H9 (cell line): Measurements from ENCODE around the gene UROS. TPM values are rescaled to one million over a fixed set of nuclear protein-coding genes. Genes with fewer than 3 reads are reported as not detected.

Source experiments
- DNase-seq: peaks from one replicate; pipeline ENCODE4 v3.0.0-alpha.2; 2017
- H2AFZ ChIP-seq: one replicate; pipeline ENCODE4 v1.6.1; 2013; ENCODE audit warnings: mild to moderate bottlenecking, low read length, control low read depth, moderate library complexity
- H2AK5ac ChIP-seq: 2 replicates; pipeline ENCODE4 v1.6.1; 2013; ENCODE audit warnings: low read length, control low read depth, mixed read lengths; ENCODE audit not compliant: insufficient read length
- H2BK120ac ChIP-seq: one replicate; pipeline ENCODE4 v1.6.1; 2013; ENCODE audit warnings: low read depth, mild to moderate bottlenecking, low read length, control low read depth, inconsistent platforms; ENCODE audit not compliant: poor library complexity, severe bottlenecking
- H2BK12ac ChIP-seq: 2 replicates; pipeline ENCODE4 v1.6.1; 2013; ENCODE audit warnings: low read length, control low read depth, mixed read lengths, low read depth; ENCODE audit not compliant: insufficient read length
- H2BK15ac ChIP-seq: 2 replicates; pipeline ENCODE4 v1.6.1; 2013; ENCODE audit warnings: low read depth, low read length, control low read depth
- H2BK20ac ChIP-seq: one replicate; pipeline ENCODE4 v1.6.1; 2013; ENCODE audit warnings: low read depth, mild to moderate bottlenecking, low read length, control low read depth, inconsistent platforms; ENCODE audit not compliant: poor library complexity, severe bottlenecking
- H2BK5ac ChIP-seq: 2 replicates; pipeline ENCODE4 v1.6.1; 2013; ENCODE audit warnings: low read length, control low read depth, mixed read lengths; ENCODE audit not compliant: insufficient read length
- H3K14ac ChIP-seq: 2 replicates; pipeline ENCODE4 v1.6.1; 2013; ENCODE audit warnings: low read length, control low read depth; ENCODE audit not compliant: insufficient read depth
- H3K18ac ChIP-seq: 2 replicates; pipeline ENCODE4 v1.6.1; 2013; ENCODE audit warnings: low read depth, mild to moderate bottlenecking, mixed read lengths, low read length, control low read depth; ENCODE audit not compliant: insufficient read length
- H3K23ac ChIP-seq: 2 replicates; pipeline ENCODE4 v1.6.1; 2013; ENCODE audit warnings: low read length, control low read depth, mixed read lengths, low read depth; ENCODE audit not compliant: insufficient read length
- H3K23me2 ChIP-seq: 2 replicates; pipeline ENCODE4 v1.6.1; 2013; ENCODE audit warnings: low read depth, mild to moderate bottlenecking, mixed read lengths, low read length, control low read depth; ENCODE audit not compliant: insufficient read length, poor library complexity, severe bottlenecking
- H3K27ac ChIP-seq: 2 replicates; pipeline ENCODE4 v1.5.1; 2013; ENCODE audit warnings: low read length, control low read depth, mixed read lengths, low read depth; ENCODE audit not compliant: insufficient read length
- H3K27me3 ChIP-seq: 2 replicates; pipeline ENCODE4 v1.6.1; 2013; ENCODE audit warnings: low read length, control low read depth, inconsistent platforms; ENCODE audit not compliant: insufficient read depth
- H3K4ac ChIP-seq: 2 replicates; pipeline ENCODE4 v1.6.1; 2013; ENCODE audit warnings: low read depth, mild to moderate bottlenecking, control low read depth, inconsistent platforms, low read length, moderate library complexity
- H3K4me1 ChIP-seq: 2 replicates; pipeline ENCODE4 v1.6.1; 2013; ENCODE audit warnings: low read length, control low read depth, inconsistent platforms; ENCODE audit not compliant: insufficient read depth
- H3K4me2 ChIP-seq: 2 replicates; pipeline ENCODE4 v1.6.1; 2013; ENCODE audit warnings: low read length, control low read depth, mixed read lengths; ENCODE audit not compliant: insufficient read length, insufficient read depth
- H3K56ac ChIP-seq: 2 replicates; pipeline ENCODE4 v1.6.1; 2013; ENCODE audit warnings: low read depth, mild to moderate bottlenecking, mixed read lengths, low read length, control low read depth; ENCODE audit not compliant: insufficient read length
- H3K79me1 ChIP-seq: 2 replicates; pipeline ENCODE4 v1.6.1; 2013; ENCODE audit warnings: low read depth, mild to moderate bottlenecking, moderate library complexity, low read length, control low read depth, inconsistent platforms; ENCODE audit not compliant: insufficient read depth, poor library complexity, severe bottlenecking
- H3K79me2 ChIP-seq: 2 replicates; pipeline ENCODE4 v1.6.1; 2013; ENCODE audit warnings: low read length, control low read depth, inconsistent platforms; ENCODE audit not compliant: insufficient read depth
- H3K9ac ChIP-seq: 2 replicates; pipeline ENCODE4 v1.6.1; 2013; ENCODE audit warnings: low read length, control low read depth, mixed read lengths; ENCODE audit not compliant: insufficient read length; ENCODE audit errors: extremely low read depth
- H3K9me3 ChIP-seq: one replicate; pipeline ENCODE4 v1.6.1; 2013; ENCODE audit warnings: low read depth, low read length, inconsistent platforms; ENCODE audit not compliant: control insufficient read depth
- H3T11ph ChIP-seq: one replicate; pipeline ENCODE4 v1.6.1; 2013; ENCODE audit warnings: mild to moderate bottlenecking, low read length, control low read depth, inconsistent platforms
- H4K20me1 ChIP-seq: one replicate; pipeline ENCODE4 v1.6.1; 2013; ENCODE audit not compliant: control insufficient read depth, insufficient read length, insufficient read depth
- H4K5ac ChIP-seq: 2 replicates; pipeline ENCODE4 v1.6.1; 2013; ENCODE audit warnings: low read depth, mild to moderate bottlenecking, mixed read lengths, low read length, control low read depth; ENCODE audit not compliant: insufficient read length
- H4K8ac ChIP-seq: replicated peaks from 2 replicates; pipeline ENCODE4 v1.6.1; 2013; ENCODE audit warnings: low read length, control low read depth, mixed read lengths, low read depth; ENCODE audit not compliant: insufficient read length
- H4K91ac ChIP-seq: 2 replicates; pipeline ENCODE4 v1.6.1; 2013; ENCODE audit warnings: low read depth, mild to moderate bottlenecking, moderate library complexity, mixed read lengths, low read length, control low read depth; ENCODE audit not compliant: insufficient read length
- H3K27ac Mint-ChIP-seq, 3 experiments: 2 replicates in 2 of 3; 3 replicates in 1 of 3; pipeline ENCODE4 v1.8.0; 2020 to 2021; ENCODE audit warnings: mixed read lengths in 3 of 3, mild to moderate bottlenecking in 1 of 3, moderate library complexity in 1 of 3
- H3K27me3 Mint-ChIP-seq: 2 replicates; pipeline ENCODE4 v1.8.0; 2021; ENCODE audit warnings: low read depth, mild to moderate bottlenecking, moderate library complexity, mixed read lengths
- H3K36me3 Mint-ChIP-seq, 3 experiments: 2 replicates in 2 of 3; 3 replicates in 1 of 3; pipeline ENCODE4 v1.8.0; 2020 to 2021; ENCODE audit warnings: low read depth in 3 of 3, mixed read lengths in 3 of 3; ENCODE audit not compliant: insufficient read depth in 1 of 3
- H3K4me1 Mint-ChIP-seq, 2 experiments: 2 replicates each; pipeline ENCODE4 v1.8.0; 2020; ENCODE audit warnings: mixed read lengths in 2 of 2
- H3K4me3 Mint-ChIP-seq, 2 experiments: 2 replicates in 1 of 2; 3 replicates in 1 of 2; pipeline ENCODE4 v1.8.0; 2020 to 2021; ENCODE audit warnings: mild to moderate bottlenecking in 2 of 2, mixed read lengths in 2 of 2, moderate library complexity in 1 of 2
- H3K9me3 Mint-ChIP-seq, 2 experiments: 2 replicates in 1 of 2; 3 replicates in 1 of 2; pipeline ENCODE4 v1.8.0; 2020; ENCODE audit warnings: mild to moderate bottlenecking in 2 of 2, mixed read lengths in 2 of 2, moderate library complexity in 1 of 2
- CTCF ChIP-seq: fragments of 200-600 bp; sonication (generic); conservative IDR thresholded peaks from 3 replicates; pipeline ENCODE4 v1.8.0; 2021; ENCODE audit warnings: antibody characterized with exemption, mild to moderate bottlenecking
- WGBS: extraction: QIAGEN DNeasy Blood & Tissue Kit; methylation state at CpG from one replicate; pipeline ENCODE4 v1.1.7; 2013; ENCODE audit warnings: missing lambda C conversion rate, low lambda C conversion rate, mixed read lengths; ENCODE audit not compliant: insufficient read length; ENCODE audit errors: extremely low coverage; 5-methylcytosine and 5-hydroxymethylcytosine counted together
- total RNA-seq: library from RNA; stranded (reverse); gene quantifications from 2 replicates; pipeline ENCODE4 v1.2.1, GENCODE V29; 2021

UROS gene
- total RNA-seq, 1 experiment from 2014 or later, result 42.3 TPM

- Histone ChIP-seq H4K8ac (no peak overlapping the region), H2BK12ac (no peak overlapping the region), H3K4me1 (no peaks in the 10 kb centered on the region), H2BK120ac (no peak overlapping the region), H3K56ac (no peak overlapping the region), H3T11ph (no peak overlapping the region), H4K91ac (no peak overlapping the region), H2AFZ (no peak overlapping the region), H3K4ac (no peak overlapping the region), H2BK20ac (no peak overlapping the region), H2AK5ac (no peak overlapping the region), H3K79me1 (no peaks in the 10 kb centered on the region), H3K9ac (no peak overlapping the region), H3K18ac (no peak overlapping the region), H2BK5ac (no peak overlapping the region), H3K27me3 (no peaks in the 10 kb centered on the region), H3K14ac (no peak overlapping the region), H4K20me1 (no peaks in the 10 kb centered on the region), H3K4me2 (no peak overlapping the region), H3K23me2 (no peaks in the 10 kb centered on the region), H3K27ac (no peak overlapping the region), H4K5ac (no peak overlapping the region), H3K9me3 (no peaks in the 10 kb centered on the region), H3K79me2 (no peaks in the 10 kb centered on the region), H2BK15ac (no peak overlapping the region), H3K23ac (no peak overlapping the region)
- no peak for TF ChIP-seq CTCF
- no peak overlapping the region for H3K27ac Mint-ChIP-seq
- no CpG with 5 or more reads among the region's 4 CpGs for WGBS
- no peak for DNase-seq
- H3K9me3 Mint-ChIP-seq, result no peaks in the 10 kb centered on the region
- H3K36me3 Mint-ChIP-seq, result peaks cover 0 to 5% (median 0%) of the 10 kb centered on the region in 3 experiments; a peak in 1 of 7 replicates
- H3K4me3 Mint-ChIP-seq, result no peak overlapping the region
- H3K27me3 Mint-ChIP-seq, result no peaks in the 10 kb centered on the region
- H3K4me1 Mint-ChIP-seq, result no peaks in the 10 kb centered on the region
Observed at GRCh38 chr10:125859128-125859817, 36.2 kb upstream of the UROS start.
